ENCODE results near the gene TUBGCP2. TPM values are rescaled to one million over a fixed set of nuclear protein-coding genes. Genes with fewer than 3 reads are reported as not detected.

Gene TUBGCP2
- total and polyA plus RNA-seq, 2 experiments from 2014 or later, result 39.7 to 53.9 TPM

DNA sequence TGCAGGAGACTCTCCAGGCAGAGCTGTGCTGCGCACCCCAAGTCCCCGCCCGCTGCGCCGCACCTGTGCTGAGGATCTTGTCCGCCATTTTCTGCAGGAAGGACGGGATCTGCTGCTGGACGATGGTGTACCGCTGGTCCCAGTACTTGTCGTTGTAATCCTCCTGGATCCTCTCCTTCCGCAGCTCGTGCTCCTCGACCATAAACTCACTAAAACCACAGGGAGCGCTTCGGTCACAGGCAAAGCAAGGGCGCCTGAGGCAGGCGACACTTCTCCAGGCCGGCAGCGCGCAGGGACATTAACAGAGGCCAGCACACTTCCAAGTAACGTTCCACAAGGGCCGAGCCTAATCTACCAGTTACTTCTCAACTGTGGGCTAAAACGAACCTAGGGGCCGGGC, 18.9 kb downstream of the TUBGCP2 start:
- Histone ChIP-seq H4K20me1 (ENCODE audit: insufficient read depth) (peaks cover 3% of the 10 kb centered on the region; the same call in 1 of the 2 replicates), H2AFZ (no peak overlapping the region), H3K9ac (no peak overlapping the region), H3K4me2 (ENCODE audit: unreplicated experiment) (no peak overlapping the region), H3K4me3 (no peak overlapping the region), H3K27me3 (replicated peaks; ENCODE audit: insufficient read depth) (no peaks in the 10 kb centered on the region), H3K36me3 (ENCODE audit: low read depth) (peaks cover 19% of the 10 kb centered on the region; the same call in 1 of the 2 replicates), H3F3A (ENCODE audit: insufficient read depth) (peaks cover 7% of the 10 kb centered on the region; the same call in 1 of the 2 replicates), H3K27ac (no peak overlapping the region), H3K9me2 (ENCODE audit: insufficient read depth) (no peaks in the 10 kb centered on the region), H3K4me1 (ENCODE audit: insufficient read depth) (peaks cover 13% of the 10 kb centered on the region), H3K9me3 (ENCODE audit: low read depth) (no peaks in the 10 kb centered on the region), H3K79me2 (ENCODE audit: insufficient read depth) (peaks cover 4% of the 10 kb centered on the region; the same call in 1 of the 2 replicates)
- TF ChIP-seq EZH2 (IDR thresholded peaks at IDR 0.05; ENCODE audit: insufficient read depth, poor library complexity, severe bottlenecking) (no peak), EZH2phosphoT487 (IDR thresholded peaks at IDR 0.05; ENCODE audit: insufficient read depth, low read depth) (no peak)
- WGBS, 2 experiments (ENCODE audit: low coverage in 1 of 2, low lambda C conversion rate in 2 of 2, missing lambda C conversion rate in 2 of 2), result 94 to 95% methylated on average over 24 of the region's 24 CpGs
- DNase-seq, result no peak
- in situ Hi-C loops (cut with MboI), result no loop called here

DNA sequence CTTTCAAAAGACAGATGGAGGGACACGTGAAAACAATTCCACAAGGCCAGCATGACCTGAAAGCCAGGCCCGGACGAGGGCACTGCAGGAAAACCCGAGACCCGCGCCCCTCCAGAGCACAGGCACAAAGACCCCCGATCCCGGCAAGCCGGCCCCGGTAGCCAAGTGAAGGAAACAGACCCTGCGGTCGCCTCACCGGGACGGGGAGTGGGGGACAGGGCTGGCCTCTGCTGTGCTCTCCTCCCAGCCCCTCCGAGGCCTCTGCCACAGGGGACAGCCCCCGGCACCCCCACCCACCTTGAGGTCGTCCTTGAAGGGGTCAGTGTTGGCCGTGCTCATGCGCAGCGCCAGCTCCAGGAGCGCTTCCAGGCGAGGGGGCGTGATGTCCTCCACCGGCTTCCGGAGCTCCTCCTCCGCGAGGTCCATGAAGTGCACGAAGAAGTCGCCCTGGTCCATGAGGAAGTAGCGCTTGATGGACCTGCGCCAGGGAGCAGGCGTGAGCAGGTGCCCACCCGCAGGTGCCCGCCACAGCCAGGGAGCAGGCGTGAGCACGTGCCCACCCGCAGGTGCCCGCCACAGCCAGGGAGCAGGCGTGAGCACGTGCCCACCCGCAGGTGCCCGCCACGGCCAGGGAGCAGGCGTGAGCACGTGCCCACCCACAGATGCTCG, 20.7 kb downstream of the TUBGCP2 start:
- no peak overlapping the region for H3K9ac ChIP-seq
- no peak overlapping the region for H2AFZ ChIP-seq
- peaks cover 6% of the 10 kb centered on the region for H3K4me1 ChIP-seq (ENCODE audit: insufficient read depth)
- peaks cover 22% of the 10 kb centered on the region; the same call in 1 of the 2 replicates for H3K36me3 ChIP-seq (ENCODE audit: low read depth)
- no peak overlapping the region for H3K4me3 ChIP-seq
- no peak overlapping the region for H3K27ac ChIP-seq
- no peak for DNase-seq
- H3K9me3 ChIP-seq (ENCODE audit: low read depth), result no peaks in the 10 kb centered on the region
- H3K79me2 ChIP-seq (ENCODE audit: insufficient read depth), result peaks cover 4% of the 10 kb centered on the region; the same call in 1 of the 2 replicates
- TF ChIP-seq EZH2phosphoT487 (IDR thresholded peaks at IDR 0.05; ENCODE audit: insufficient read depth, low read depth) (no peak), EZH2 (IDR thresholded peaks at IDR 0.05; ENCODE audit: insufficient read depth, poor library complexity, severe bottlenecking) (no peak)
- in situ Hi-C loops (cut with MboI), result no loop called here
- WGBS, 2 experiments (ENCODE audit: low coverage in 1 of 2, low lambda C conversion rate in 2 of 2, missing lambda C conversion rate in 2 of 2), result 92 to 93% methylated on average over 31 to 45 of the region's 46 CpGs
- no peaks in the 10 kb centered on the region for H3K9me2 ChIP-seq (ENCODE audit: insufficient read depth)
- H3K27me3 ChIP-seq (replicated peaks; ENCODE audit: insufficient read depth), result no peaks in the 10 kb centered on the region
- no peaks in the 10 kb centered on the region; the same call in 1 of the 2 replicates for H3F3A ChIP-seq (ENCODE audit: insufficient read depth)
- peaks cover 3% of the 10 kb centered on the region; the same call in 1 of the 2 replicates for H4K20me1 ChIP-seq (ENCODE audit: insufficient read depth)
- H3K4me2 ChIP-seq (ENCODE audit: unreplicated experiment), result no peak overlapping the region

DNA sequence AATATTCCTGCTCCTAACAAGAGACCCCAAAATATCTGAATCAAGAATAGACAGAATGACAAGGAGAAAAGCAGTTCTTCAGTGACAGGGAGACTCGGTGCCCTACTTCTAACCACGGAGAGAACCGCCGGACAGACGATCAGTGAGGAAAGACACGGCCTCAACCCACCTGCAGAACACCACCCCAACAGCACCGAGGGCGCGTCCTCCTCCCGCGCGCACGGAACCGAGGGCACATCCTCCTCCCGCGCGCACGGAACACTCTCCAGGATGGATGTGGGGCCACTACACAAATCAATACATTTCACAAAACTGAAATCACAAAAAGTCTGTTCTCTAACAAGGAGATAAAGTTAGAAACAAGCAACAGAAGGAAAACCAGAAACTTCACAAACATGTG, 22.3 kb downstream of the TUBGCP2 start:
- Histone ChIP-seq H3K4me2 (ENCODE audit: unreplicated experiment) (no peak overlapping the region), H3K36me3 (ENCODE audit: low read depth) (peaks cover 22% of the 10 kb centered on the region; the same call in 1 of the 2 replicates), H3K9me3 (ENCODE audit: low read depth) (no peaks in the 10 kb centered on the region), H3K9ac (no peak overlapping the region), H3F3A (ENCODE audit: insufficient read depth) (no peaks in the 10 kb centered on the region), H3K9me2 (ENCODE audit: insufficient read depth) (no peaks in the 10 kb centered on the region), H3K79me2 (ENCODE audit: insufficient read depth) (peaks cover 4% of the 10 kb centered on the region; the same call in 1 of the 2 replicates), H3K4me3 (no peak overlapping the region), H3K27ac (no peak overlapping the region), H3K27me3 (replicated peaks; ENCODE audit: insufficient read depth) (no peaks in the 10 kb centered on the region), H4K20me1 (ENCODE audit: insufficient read depth) (peaks cover 3% of the 10 kb centered on the region; the same call in 1 of the 2 replicates), H3K4me1 (ENCODE audit: insufficient read depth) (no peaks in the 10 kb centered on the region), H2AFZ (no peak overlapping the region)
- 90 to 91% methylated on average over 18 of the region's 18 CpGs for WGBS, 2 experiments (ENCODE audit: low coverage in 1 of 2, low lambda C conversion rate in 2 of 2, missing lambda C conversion rate in 2 of 2)
- no peak for DNase-seq
- TF ChIP-seq EZH2phosphoT487 (IDR thresholded peaks at IDR 0.05; ENCODE audit: insufficient read depth, low read depth) (no peak), EZH2 (IDR thresholded peaks at IDR 0.05; ENCODE audit: insufficient read depth, poor library complexity, severe bottlenecking) (no peak)
- in situ Hi-C loops (cut with MboI), result no loop called here

DNA sequence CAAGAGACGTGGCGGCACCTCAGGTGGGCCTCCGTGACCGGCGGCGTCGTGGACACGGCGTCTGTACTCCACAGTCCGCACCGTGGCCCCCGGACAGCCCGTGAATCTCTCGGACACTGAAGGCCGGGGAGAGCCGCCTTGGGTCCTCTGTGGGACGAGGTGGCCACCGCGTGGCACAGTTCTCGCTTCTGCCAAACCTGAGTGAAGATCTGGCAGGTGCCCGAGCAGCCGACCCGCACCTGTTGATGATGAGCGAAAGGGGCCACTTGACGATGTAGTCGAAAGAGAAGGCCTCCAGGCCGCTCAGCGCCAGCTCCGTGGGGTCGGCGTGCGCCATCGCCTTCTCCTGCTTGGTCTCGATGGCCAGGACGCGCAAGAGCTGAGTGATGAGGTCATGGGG, 23.5 kb downstream of the TUBGCP2 start:
- WGBS, 2 experiments (ENCODE audit: low coverage in 1 of 2, low lambda C conversion rate in 2 of 2, missing lambda C conversion rate in 2 of 2), result 90 to 92% methylated on average over 33 to 36 of the region's 36 CpGs
- no peaks in the 10 kb centered on the region for H3K9me3 ChIP-seq (ENCODE audit: low read depth)
- H3K27ac ChIP-seq, result no peak overlapping the region
- no peaks in the 10 kb centered on the region for H3K4me1 ChIP-seq (ENCODE audit: insufficient read depth)
- H3F3A ChIP-seq (ENCODE audit: insufficient read depth), result no peaks in the 10 kb centered on the region
- H4K20me1 ChIP-seq (ENCODE audit: insufficient read depth), result peaks cover 3% of the 10 kb centered on the region; the same call in 1 of the 2 replicates
- TF ChIP-seq EZH2phosphoT487 (IDR thresholded peaks at IDR 0.05; ENCODE audit: insufficient read depth, low read depth), result no peak
- TF ChIP-seq EZH2 (IDR thresholded peaks at IDR 0.05; ENCODE audit: insufficient read depth, poor library complexity, severe bottlenecking), result no peak
- no peak overlapping the region for H3K9ac ChIP-seq
- H3K4me3 ChIP-seq, result no peak overlapping the region
- in situ Hi-C loops (cut with MboI), result no loop called here
- H3K36me3 ChIP-seq (ENCODE audit: low read depth), result peaks cover 22% of the 10 kb centered on the region; the same call in 1 of the 2 replicates
- H3K79me2 ChIP-seq (ENCODE audit: insufficient read depth), result peaks cover 4% of the 10 kb centered on the region; the same call in 1 of the 2 replicates
- H2AFZ ChIP-seq, result no peak overlapping the region
- no peak for DNase-seq
- no peaks in the 10 kb centered on the region for H3K27me3 ChIP-seq (replicated peaks; ENCODE audit: insufficient read depth)
- H3K4me2 ChIP-seq (ENCODE audit: unreplicated experiment), result no peak overlapping the region
- H3K9me2 ChIP-seq (ENCODE audit: insufficient read depth), result no peaks in the 10 kb centered on the region

Data from GM23248 (cell line).